Keratinocyte (primary cell): ENCODE results near the gene BCL2L12.

Experiments
- CTCF ChIP-seq, 3 experiments: IDR thresholded peaks in 1 of 3; conservative IDR thresholded peaks in 1 of 3; optimal IDR thresholded peaks in 1 of 3; 2 replicates in 2 of 3; 3 replicates in 1 of 3; pipeline versions ENCODE3 to v1.5.1; 2011; ENCODE audit warnings: low read length in 3 of 3, mild to moderate bottlenecking in 3 of 3, moderate library complexity in 2 of 3, control low read depth in 1 of 3, inconsistent platforms in 1 of 3; ENCODE audit not compliant: insufficient read depth in 2 of 3; ENCODE audit errors: extremely low read depth in 1 of 3
- EZH2 ChIP-seq: IDR thresholded peaks from one replicate; pipeline ENCODE4 v1.6.1; 2012; ENCODE audit warnings: inconsistent platforms, mild to moderate bottlenecking, low read length, moderate library complexity

- TF ChIP-seq CTCF (optimal IDR thresholded peaks at IDR 0.05 in 1 of 3, IDR thresholded peaks at IDR 0.05 in 1 of 3, conservative IDR thresholded peaks at IDR 0.05 in 1 of 3; ENCODE audit: extremely low read depth in 1 of 3, insufficient read depth in 2 of 3, low read length in 3 of 3) (no peak), EZH2 (no peak)
These were observed 20.2 kb downstream of the BCL2L12 start for GRCh38 chr19:49685845-49686332.
